Keratinocyte (primary cell): Measurements from ENCODE around the gene CFAP43. TPM values are rescaled to one million over a fixed set of nuclear protein-coding genes. Genes with fewer than 3 reads are reported as not detected.

Experiments
- DNase-seq: peaks from one replicate; pipeline ENCODE4 v3.0.0-alpha.2; 2011; ENCODE audit warnings: low read depth, missing footprints, low spot score
- FAIRE-seq: peaks from 2 replicates; lab custom pipeline; 2011; peaks lifted over from hg19 to GRCh38; lab: Jason Lieb, UNC
- H2AFZ ChIP-seq: 2 replicates; pipeline ENCODE4 v1.6.0; 2012; ENCODE audit warnings: low read length, control low read depth, inconsistent platforms; ENCODE audit not compliant: control insufficient read depth
- H3K27ac ChIP-seq: 2 replicates; pipeline ENCODE4 v1.5.1; 2011; ENCODE audit warnings: low read length; ENCODE audit not compliant: control insufficient read depth, insufficient read depth
- H3K27me3 ChIP-seq: 3 replicates; pipeline ENCODE4 v1.6.0; 2011; ENCODE audit warnings: low read length; ENCODE audit not compliant: control insufficient read depth, insufficient read depth; ENCODE audit errors: extremely low read depth
- H3K36me3 ChIP-seq, 2 experiments: 2 replicates in 1 of 2; 3 replicates in 1 of 2; pipeline ENCODE4 v1.5.1; 2011; ENCODE audit warnings: low read length in 2 of 2, mild to moderate bottlenecking in 1 of 2; ENCODE audit not compliant: control insufficient read depth in 2 of 2, insufficient read depth in 2 of 2; ENCODE audit errors: extremely low read depth in 1 of 2
- H3K4me1 ChIP-seq: 3 replicates; pipeline ENCODE4 v1.5.1; 2011; ENCODE audit warnings: low read length; ENCODE audit not compliant: control insufficient read depth, insufficient read depth; ENCODE audit errors: extremely low read depth
- H3K4me2 ChIP-seq: 3 replicates; pipeline ENCODE4 v1.6.0; 2011; ENCODE audit warnings: low read depth, low read length; ENCODE audit not compliant: control insufficient read depth, insufficient read depth; ENCODE audit errors: extremely low read depth
- H3K4me3 ChIP-seq, 3 experiments: fragments of 200-600 bp in 1 of 3; sonication (generic) in 1 of 3; 2 replicates in 2 of 3; 3 replicates in 1 of 3; pipeline ENCODE4 v1.5.1; 2011 to 2016; ENCODE audit warnings: low read length in 3 of 3, mild to moderate bottlenecking in 3 of 3, control low read depth in 2 of 3, inconsistent platforms in 1 of 3, low read depth in 1 of 3, mixed read lengths in 1 of 3, mixed run types in 1 of 3, moderate library complexity in 1 of 3; ENCODE audit not compliant: control insufficient read depth in 2 of 3, insufficient read depth in 2 of 3; ENCODE audit errors: extremely low read depth in 1 of 3
- H3K79me2 ChIP-seq: 2 replicates; pipeline ENCODE4 v1.6.0; 2012; ENCODE audit warnings: low read length; ENCODE audit not compliant: control insufficient read depth, insufficient read depth
- H3K9ac ChIP-seq: 3 replicates; pipeline ENCODE4 v1.6.0; 2011; ENCODE audit warnings: low read length; ENCODE audit not compliant: control insufficient read depth, insufficient read depth; ENCODE audit errors: extremely low read depth
- H3K9me1 ChIP-seq: 3 replicates; pipeline ENCODE4 v1.6.0; 2011; ENCODE audit warnings: low read length; ENCODE audit not compliant: control insufficient read depth, insufficient read depth; ENCODE audit errors: extremely low read depth
- H3K9me3 ChIP-seq: 2 replicates; pipeline ENCODE4 v1.5.1; 2012; ENCODE audit warnings: low read depth, low read length; ENCODE audit not compliant: control insufficient read depth
- H4K20me1 ChIP-seq: 3 replicates; pipeline ENCODE4 v1.6.0; 2011; ENCODE audit warnings: low read length; ENCODE audit not compliant: control insufficient read depth, insufficient read depth; ENCODE audit errors: extremely low read depth
- EZH2 ChIP-seq: IDR thresholded peaks from one replicate; pipeline ENCODE4 v1.6.1; 2012; ENCODE audit warnings: inconsistent platforms, mild to moderate bottlenecking, low read length, moderate library complexity
- dilution Hi-C: fragments of 300-500 bp; cut with MboI; formaldehyde crosslinking; loops from one replicate; pipeline ENCODE4 v1.7.0; 2020; ENCODE audit warnings: low sequenced_read_pairs; ENCODE audit not compliant: extremely low pct_ligation_motif_present
- polyA plus RNA-seq, 5 experiments: library from polyadenylated mRNA; depleted of rRNA in 3 of 5; stranded (reverse) in 3 of 5; stranded (forward) in 1 of 5; unstranded in 1 of 5; fragments of >200 nt; gene quantifications; 1 replicate in 1 of 5; 2 replicates in 3 of 5; 3 replicates in 1 of 5; pipeline versions ENCODE4 v1.2.1 to v1.2.3, GENCODE V29; 2011 to 2012; ENCODE audit warnings: missing spikeins in 2 of 5, low read depth in 1 of 5, low replicate concordance in 1 of 5
- TF ChIP-seq, protein P1 (sequence below), 3 experiments: IDR thresholded peaks in 1 of 3; conservative IDR thresholded peaks in 1 of 3; optimal IDR thresholded peaks in 1 of 3; 2 replicates in 2 of 3; 3 replicates in 1 of 3; pipeline versions ENCODE3 to v1.5.1; 2011; ENCODE audit warnings: low read length in 3 of 3, mild to moderate bottlenecking in 3 of 3, moderate library complexity in 2 of 3, control low read depth in 1 of 3, inconsistent platforms in 1 of 3; ENCODE audit not compliant: insufficient read depth in 2 of 3; ENCODE audit errors: extremely low read depth in 1 of 3

Gene CFAP43
- polyA plus RNA-seq, 1 donor (not counting 4 experiments of a cell fraction or from before 2014, with no cell fraction given): 0.25 TPM

DNA sequence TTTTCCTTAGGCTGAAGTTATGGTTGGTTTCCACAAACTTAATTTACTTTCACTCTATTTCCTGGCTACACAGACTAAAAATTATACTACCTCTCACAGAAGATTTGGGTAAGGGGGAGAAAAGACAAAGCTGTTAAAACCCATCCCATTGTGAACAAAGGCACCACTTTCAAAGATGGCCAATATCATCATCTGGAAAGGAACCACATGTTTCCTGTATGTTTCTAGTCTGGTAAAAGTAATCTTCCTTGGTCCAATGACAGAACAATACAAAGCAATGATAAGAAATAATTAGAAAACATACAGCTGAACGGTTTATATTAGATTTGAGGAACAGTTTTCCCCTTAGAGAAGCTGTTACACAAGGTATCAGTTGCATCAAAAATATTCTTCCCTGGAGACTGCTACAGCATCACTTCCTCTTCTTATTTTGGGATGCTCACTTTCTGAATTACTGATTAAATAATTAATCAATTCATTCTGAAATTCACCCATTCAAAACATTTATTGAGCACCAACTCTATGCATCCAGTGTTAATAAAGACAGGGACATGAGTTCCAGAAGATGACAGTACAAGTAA lies 118.7 kb downstream of the CFAP43 start:
- Histone ChIP-seq H3K9me1 (no peaks in the 10 kb centered on the region), H4K20me1 (no peaks in the 10 kb centered on the region), H3K4me2 (no peak overlapping the region), H3K9me3 (no peaks in the 10 kb centered on the region), H3K9ac (no peak overlapping the region), H3K4me1 (peaks cover 53% of the 10 kb centered on the region), H3K36me3 (no peaks in the 10 kb centered on the region), H3K27ac (no peak overlapping the region), H3K4me3 (no peak overlapping the region), H3K79me2 (no peaks in the 10 kb centered on the region), H3K27me3 (no peaks in the 10 kb centered on the region), H2AFZ (no peak overlapping the region)
- dilution Hi-C loops: no loop called here
- FAIRE-seq (no peak), DNase-seq (no peak)
- TF ChIP-seq EZH2: no peak
- TF ChIP-seq, protein P1, sequence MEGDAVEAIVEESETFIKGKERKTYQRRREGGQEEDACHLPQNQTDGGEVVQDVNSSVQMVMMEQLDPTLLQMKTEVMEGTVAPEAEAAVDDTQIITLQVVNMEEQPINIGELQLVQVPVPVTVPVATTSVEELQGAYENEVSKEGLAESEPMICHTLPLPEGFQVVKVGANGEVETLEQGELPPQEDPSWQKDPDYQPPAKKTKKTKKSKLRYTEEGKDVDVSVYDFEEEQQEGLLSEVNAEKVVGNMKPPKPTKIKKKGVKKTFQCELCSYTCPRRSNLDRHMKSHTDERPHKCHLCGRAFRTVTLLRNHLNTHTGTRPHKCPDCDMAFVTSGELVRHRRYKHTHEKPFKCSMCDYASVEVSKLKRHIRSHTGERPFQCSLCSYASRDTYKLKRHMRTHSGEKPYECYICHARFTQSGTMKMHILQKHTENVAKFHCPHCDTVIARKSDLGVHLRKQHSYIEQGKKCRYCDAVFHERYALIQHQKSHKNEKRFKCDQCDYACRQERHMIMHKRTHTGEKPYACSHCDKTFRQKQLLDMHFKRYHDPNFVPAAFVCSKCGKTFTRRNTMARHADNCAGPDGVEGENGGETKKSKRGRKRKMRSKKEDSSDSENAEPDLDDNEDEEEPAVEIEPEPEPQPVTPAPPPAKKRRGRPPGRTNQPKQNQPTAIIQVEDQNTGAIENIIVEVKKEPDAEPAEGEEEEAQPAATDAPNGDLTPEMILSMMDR (optimal IDR thresholded peaks at IDR 0.05 in 1 of 3, IDR thresholded peaks at IDR 0.05 in 1 of 3, conservative IDR thresholded peaks at IDR 0.05 in 1 of 3; ENCODE audit: extremely low read depth in 1 of 3, insufficient read depth in 2 of 3, low read length in 3 of 3): no peak

DNA sequence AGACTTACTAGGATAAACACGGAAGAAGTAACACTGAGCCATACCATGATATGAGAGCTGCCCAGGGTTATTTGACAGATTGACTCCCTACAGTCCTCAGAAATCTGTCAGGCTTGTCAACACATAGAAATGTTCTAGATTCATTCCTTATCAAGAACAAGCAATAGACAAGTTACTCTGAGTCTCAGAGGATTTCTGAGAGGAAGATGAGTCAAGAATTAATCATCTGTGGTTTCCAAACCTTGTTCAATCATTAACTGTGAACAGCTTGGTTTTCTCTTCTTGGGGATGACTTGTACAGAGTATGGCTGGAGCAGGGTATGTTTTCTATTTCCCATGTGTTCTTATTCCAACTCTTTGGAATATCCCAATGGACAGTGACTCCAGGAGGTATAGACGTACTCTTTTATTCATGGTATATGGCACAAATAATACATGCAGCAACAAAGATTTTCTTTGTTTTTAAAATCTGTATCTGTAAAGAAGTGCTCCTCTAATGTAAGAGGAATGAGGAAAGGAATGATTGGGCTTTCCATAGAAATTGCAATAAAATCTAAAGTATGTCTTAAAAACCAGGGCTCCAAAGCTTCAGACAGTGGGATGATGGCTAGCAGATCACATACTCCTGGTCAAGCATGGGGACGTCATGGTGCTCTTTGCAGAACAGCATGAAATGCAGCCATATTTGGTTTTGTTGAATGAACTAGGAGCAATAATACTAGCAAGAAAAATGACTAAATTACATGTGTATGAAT lies 122.1 kb downstream of the CFAP43 start:
- no peaks in the 10 kb centered on the region for H3K9me1 ChIP-seq
- H3K36me3 ChIP-seq: no peaks in the 10 kb centered on the region
- TF ChIP-seq EZH2: no peak
- TF ChIP-seq, protein P1 (optimal IDR thresholded peaks at IDR 0.05 in 1 of 3, IDR thresholded peaks at IDR 0.05 in 1 of 3, conservative IDR thresholded peaks at IDR 0.05 in 1 of 3; ENCODE audit: extremely low read depth in 1 of 3, insufficient read depth in 2 of 3, low read length in 3 of 3): no peak
- no peaks in the 10 kb centered on the region for H3K79me2 ChIP-seq
- peak; percentile 100 for FAIRE-seq
- no peak overlapping the region for H3K4me3 ChIP-seq
- peak overlapping the region; percentile 86 for H3K27ac ChIP-seq
- peaks cover 25% of the 10 kb centered on the region for H3K4me1 ChIP-seq
- DNase-seq: no peak
- no peaks in the 10 kb centered on the region for H3K27me3 ChIP-seq
- peak overlapping the region; percentile 39 for H3K4me2 ChIP-seq
- H3K9ac ChIP-seq: peak overlapping the region; percentile 0
- H3K9me3 ChIP-seq: no peaks in the 10 kb centered on the region
- H2AFZ ChIP-seq: no peak overlapping the region
- dilution Hi-C loops: no loop called here
- no peaks in the 10 kb centered on the region for H4K20me1 ChIP-seq
